ENCODE measurements around the gene FRMPD3. TPM values are rescaled to one million over a fixed set of nuclear protein-coding genes. Genes with fewer than 3 reads are reported as not detected.
"Not testable (repeated sequence)": the region's sequence is repeated elsewhere in the genome, so short reads cannot be mapped to it uniquely, and the experiment has no call there.

FRMPD3 gene
- total RNA-seq, 1 experiment from 2014 or later, result not detected

- no peaks in the 10 kb centered on the region for H3K36me3 ChIP-seq
- no peaks in the 10 kb centered on the region for H3K4me1 ChIP-seq (replicated peaks)
- no peak overlapping the region for H3K4me3 ChIP-seq
- H3K27me3 ChIP-seq (replicated peaks), result peaks cover 9% of the 10 kb centered on the region
- no peaks in the 10 kb centered on the region for H3K9me3 ChIP-seq (replicated peaks)
- DNase-seq (ENCODE audit: low read depth in 1 of 2, low spot score in 2 of 2), result no peak
- H3K27ac ChIP-seq, result no peak overlapping the region
These were observed 4.8 kb downstream of the FRMPD3 start for GRCh38 chrX:107454302-107454701.

- H3K4me3 ChIP-seq, result no peak overlapping the region
- H3K4me1 ChIP-seq (replicated peaks), result no peaks in the 10 kb centered on the region
- no peaks in the 10 kb centered on the region for H3K36me3 ChIP-seq
- H3K27me3 ChIP-seq (replicated peaks), result no peaks in the 10 kb centered on the region
- no peaks in the 10 kb centered on the region for H3K9me3 ChIP-seq (replicated peaks)
- H3K27ac ChIP-seq, result no peak overlapping the region
- DNase-seq (ENCODE audit: low read depth in 1 of 2, low spot score in 2 of 2), result no peak
These were observed 7.8 kb downstream of the FRMPD3 start for GRCh38 chrX:107457289-107457688.

GRCh38 chrX:107465932-107466620 lies 16.6 kb downstream of the FRMPD3 start:
- no peaks in the 10 kb centered on the region for H3K9me3 ChIP-seq (replicated peaks)
- H3K27me3 ChIP-seq (replicated peaks), result no peaks in the 10 kb centered on the region
- no peak overlapping the region for H3K4me3 ChIP-seq
- no peak overlapping the region for H3K27ac ChIP-seq
- no peaks in the 10 kb centered on the region for H3K4me1 ChIP-seq (replicated peaks)
- DNase-seq (ENCODE audit: low read depth in 1 of 2, low spot score in 2 of 2), result no peak
- H3K36me3 ChIP-seq, result no peaks in the 10 kb centered on the region

GRCh38 chrX:107467271-107467670 lies 17.8 kb downstream of the FRMPD3 start:
- Histone ChIP-seq H3K27ac (no peak overlapping the region), H3K36me3 (no peaks in the 10 kb centered on the region), H3K9me3 (replicated peaks) (no peaks in the 10 kb centered on the region), H3K4me3 (no peak overlapping the region), H3K4me1 (replicated peaks) (no peaks in the 10 kb centered on the region), H3K27me3 (replicated peaks) (no peaks in the 10 kb centered on the region)
- no peak for DNase-seq (ENCODE audit: low read depth in 1 of 2, low spot score in 2 of 2)

GRCh38 chrX:107470198-107470597 lies 20.7 kb downstream of the FRMPD3 start:
- Histone ChIP-seq H3K9me3 (replicated peaks) (no peaks in the 10 kb centered on the region), H3K36me3 (no peaks in the 10 kb centered on the region), H3K27me3 (replicated peaks) (no peaks in the 10 kb centered on the region), H3K4me1 (replicated peaks) (no peaks in the 10 kb centered on the region), H3K4me3 (no peak overlapping the region), H3K27ac (no peak overlapping the region)
- no peak for DNase-seq (ENCODE audit: low read depth in 1 of 2, low spot score in 2 of 2)

GRCh38 chrX:107470971-107471370 lies 21.5 kb downstream of the FRMPD3 start:
- no peak for DNase-seq (ENCODE audit: low read depth in 1 of 2, low spot score in 2 of 2)
- Histone ChIP-seq H3K4me1 (replicated peaks) (no peaks in the 10 kb centered on the region), H3K9me3 (replicated peaks) (no peaks in the 10 kb centered on the region), H3K27me3 (replicated peaks) (no peaks in the 10 kb centered on the region), H3K36me3 (no peaks in the 10 kb centered on the region), H3K4me3 (no peak overlapping the region), H3K27ac (no peak overlapping the region)

GRCh38 chrX:107471420-107471819 lies 22.0 kb downstream of the FRMPD3 start:
- not testable (repeated sequence) for H3K4me1 ChIP-seq (replicated peaks); DNase-seq (ENCODE audit: low read depth in 1 of 2, low spot score in 2 of 2); H3K27ac ChIP-seq; H3K4me3 ChIP-seq; H3K36me3 ChIP-seq; H3K27me3 ChIP-seq (replicated peaks); H3K9me3 ChIP-seq (replicated peaks)

GRCh38 chrX:107477406-107477805 lies 28.0 kb downstream of the FRMPD3 start:
- H3K4me1 ChIP-seq (replicated peaks), result no peaks in the 10 kb centered on the region
- H3K27me3 ChIP-seq (replicated peaks), result no peaks in the 10 kb centered on the region
- H3K36me3 ChIP-seq, result no peaks in the 10 kb centered on the region
- no peak overlapping the region for H3K4me3 ChIP-seq
- no peak for DNase-seq (ENCODE audit: low read depth in 1 of 2, low spot score in 2 of 2)
- no peaks in the 10 kb centered on the region for H3K9me3 ChIP-seq (replicated peaks)
- no peak overlapping the region for H3K27ac ChIP-seq

GRCh38 chrX:107480272-107480671 lies 30.8 kb downstream of the FRMPD3 start:
- Histone ChIP-seq H3K4me3 (no peak overlapping the region), H3K27ac (no peak overlapping the region), H3K36me3 (no peaks in the 10 kb centered on the region), H3K27me3 (replicated peaks) (no peaks in the 10 kb centered on the region), H3K4me1 (replicated peaks) (no peaks in the 10 kb centered on the region), H3K9me3 (replicated peaks) (no peaks in the 10 kb centered on the region)
- no peak for DNase-seq (ENCODE audit: low read depth in 1 of 2, low spot score in 2 of 2)

GRCh38 chrX:107482046-107482445 lies 32.6 kb downstream of the FRMPD3 start:
- Histone ChIP-seq H3K36me3 (no peaks in the 10 kb centered on the region), H3K27me3 (replicated peaks) (no peaks in the 10 kb centered on the region), H3K9me3 (replicated peaks) (no peaks in the 10 kb centered on the region), H3K4me3 (no peak overlapping the region), H3K27ac (no peak overlapping the region), H3K4me1 (replicated peaks) (no peaks in the 10 kb centered on the region)
- DNase-seq (ENCODE audit: low read depth in 1 of 2, low spot score in 2 of 2), result no peak

GRCh38 chrX:107484002-107484726 lies 34.7 kb downstream of the FRMPD3 start:
- no peaks in the 10 kb centered on the region for H3K9me3 ChIP-seq (replicated peaks)

GRCh38 chrX:107485013-107485412 lies 35.6 kb downstream of the FRMPD3 start:
- no peaks in the 10 kb centered on the region for H3K36me3 ChIP-seq
- no peak for DNase-seq (ENCODE audit: low read depth in 1 of 2, low spot score in 2 of 2)

More at GRCh38 chrX:107484002-107484726, 34.7 kb downstream of the FRMPD3 start:
- Histone ChIP-seq H3K36me3 (no peaks in the 10 kb centered on the region), H3K27me3 (replicated peaks) (no peaks in the 10 kb centered on the region), H3K4me1 (replicated peaks) (no peaks in the 10 kb centered on the region), H3K27ac (no peak overlapping the region), H3K4me3 (no peak overlapping the region)
- no peak for DNase-seq (ENCODE audit: low read depth in 1 of 2, low spot score in 2 of 2)

GRCh38 chrX:107493141-107493540 lies 43.7 kb downstream of the FRMPD3 start:
- H3K36me3 ChIP-seq, result no peaks in the 10 kb centered on the region
- no peak for DNase-seq (ENCODE audit: low read depth in 1 of 2, low spot score in 2 of 2)
- no peak overlapping the region for H3K4me3 ChIP-seq
- no peak overlapping the region for H3K27ac ChIP-seq
- no peaks in the 10 kb centered on the region for H3K9me3 ChIP-seq (replicated peaks)
- no peaks in the 10 kb centered on the region for H3K4me1 ChIP-seq (replicated peaks)
- no peaks in the 10 kb centered on the region for H3K27me3 ChIP-seq (replicated peaks)

More at GRCh38 chrX:107485013-107485412, 35.6 kb downstream of the FRMPD3 start:
- H3K9me3 ChIP-seq (replicated peaks), result no peaks in the 10 kb centered on the region
- H3K27ac ChIP-seq, result no peak overlapping the region
- no peaks in the 10 kb centered on the region for H3K27me3 ChIP-seq (replicated peaks)
- no peak overlapping the region for H3K4me3 ChIP-seq
- H3K4me1 ChIP-seq (replicated peaks), result no peaks in the 10 kb centered on the region

- Histone ChIP-seq H3K27me3 (replicated peaks) (no peaks in the 10 kb centered on the region), H3K4me3 (no peak overlapping the region), H3K9me3 (replicated peaks) (no peaks in the 10 kb centered on the region), H3K4me1 (replicated peaks) (no peaks in the 10 kb centered on the region), H3K36me3 (no peaks in the 10 kb centered on the region), H3K27ac (no peak overlapping the region)
- DNase-seq (ENCODE audit: low read depth in 1 of 2, low spot score in 2 of 2), result no peak
These were observed 47.3 kb downstream of the FRMPD3 start for GRCh38 chrX:107496786-107497185.
